MCF 10A (cell line): ENCODE measurements around the gene DBI. TPM values are rescaled to one million over a fixed set of nuclear protein-coding genes. Genes with fewer than 3 reads are reported as not detected.
A peak's percentile ranks its signal among the peaks of the same experiment; 100 is the strongest.

Experiments
- BruUV-seq: library from RNA; stranded (reverse); fragments of 400-500 nt; replicated peaks from 2 replicates; lab custom pipeline; 2021; lab: Mats Ljungman, UMichigan
- CTCF ChIA-PET: fragments of 300-600 bp; sonication (Branson Sonifier 250); formaldehyde crosslinking; extraction: SDS; loops from one replicate; lab custom pipeline; 2021; ENCODE audit warnings: antibody characterized with exemption, inconsistent platforms; lab: Yijun Ruan, JAX
- POLR2A ChIA-PET: fragments of 300-600, 350-650 bp; sonication (Branson Sonifier 250); formaldehyde crosslinking; extraction: SDS; loops from one replicate; lab custom pipeline; 2020; ENCODE audit warnings: antibody characterized with exemption, inconsistent platforms; lab: Yijun Ruan, JAX
- DNase-seq: peaks from one replicate; pipeline ENCODE4 v3.0.0-alpha.2; 2018; ENCODE audit not compliant: unreplicated experiment
- H3K27ac Mint-ChIP-seq: one replicate; pipeline ENCODE4 v1.8.0; 2022; ENCODE audit warnings: mild to moderate bottlenecking, low read depth, mixed read lengths; ENCODE audit not compliant: unreplicated experiment
- H3K27me3 Mint-ChIP-seq: one replicate; pipeline ENCODE4 v1.8.0; 2022; ENCODE audit warnings: mixed read lengths; ENCODE audit not compliant: insufficient read depth, unreplicated experiment
- H3K36me3 Mint-ChIP-seq: one replicate; pipeline ENCODE4 v1.8.0; 2022; ENCODE audit warnings: mild to moderate bottlenecking, moderate library complexity, mixed read lengths; ENCODE audit not compliant: insufficient read depth, unreplicated experiment
- H3K4me1 Mint-ChIP-seq: one replicate; pipeline ENCODE4 v1.8.0; 2022; ENCODE audit warnings: mixed read lengths; ENCODE audit not compliant: insufficient read depth, unreplicated experiment
- H3K4me3 Mint-ChIP-seq: one replicate; pipeline ENCODE4 v1.8.0; 2022; ENCODE audit warnings: mild to moderate bottlenecking, moderate library complexity, mixed read lengths; ENCODE audit not compliant: unreplicated experiment
- H3K9me3 Mint-ChIP-seq: one replicate; pipeline ENCODE4 v1.8.0; 2022; ENCODE audit warnings: mixed read lengths; ENCODE audit not compliant: unreplicated experiment
- intact Hi-C: fragments of 100-400 bp; cut with micrococcal nuclease; formaldehyde crosslinking; loops from 2 replicates; pipeline ENCODE4 v1.14.1; 2022
- total RNA-seq: library from RNA; stranded (reverse); gene quantifications from 2 replicates; pipeline ENCODE4 v1.2.3, GENCODE V29; 2022
- TF ChIP-seq, protein P1 (sequence below): fragments of 200-600 bp; IDR thresholded peaks from one replicate; pipeline ENCODE4 v1.8.0; 2022; ENCODE audit warnings: antibody characterized with exemption, mild to moderate bottlenecking; ENCODE audit not compliant: unreplicated experiment

DBI gene
- total RNA-seq, 1 experiment from 2014 or later: 104 TPM

DNA sequence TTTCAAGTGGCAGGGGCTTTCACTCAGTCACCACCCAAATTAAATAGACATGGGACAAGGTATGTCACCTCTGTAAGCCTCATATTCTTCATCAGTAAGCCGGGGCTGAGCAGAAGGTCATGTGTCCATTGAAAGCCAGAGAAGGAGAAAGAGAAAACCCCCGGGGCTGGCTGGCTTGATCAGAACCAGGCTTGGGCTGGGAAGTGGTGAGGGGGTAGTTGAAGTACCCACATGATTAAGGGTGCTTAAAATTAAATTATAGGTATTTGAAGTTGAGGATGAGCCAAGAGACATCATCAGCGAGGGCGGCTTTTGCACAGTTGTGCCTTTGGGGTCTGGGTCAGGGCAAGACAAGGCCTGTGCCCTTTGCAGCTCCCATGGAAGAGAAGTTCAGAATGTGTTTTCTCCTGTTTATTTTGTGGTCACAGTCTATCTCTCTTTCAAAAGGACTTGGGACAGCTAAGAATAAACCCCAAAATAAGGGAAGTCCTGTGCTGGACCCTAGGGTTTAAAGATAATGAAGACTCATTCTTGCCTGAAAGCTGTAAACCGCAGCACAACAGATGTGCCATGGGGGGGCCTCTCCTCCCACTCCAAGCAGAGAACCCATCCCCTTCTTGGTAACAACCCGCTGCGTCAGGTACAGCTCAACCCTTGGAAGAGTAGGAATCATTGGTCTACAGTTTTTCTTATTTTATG lies 10.7 kb downstream of the DBI start:
- no peaks in the 10 kb centered on the region for H3K4me1 Mint-ChIP-seq
- peaks cover 9% of the 10 kb centered on the region for H3K36me3 Mint-ChIP-seq
- H3K27ac Mint-ChIP-seq: no peak overlapping the region
- POLR2A ChIA-PET: interaction anchor here (0.5 to 1.6 kb wide), 2 partner anchors 10 to 795 kb away, joined by 3 to 8 read pairs; partner anchors contain the start of genes C2orf76 and DBI
- TF ChIP-seq, protein P1, sequence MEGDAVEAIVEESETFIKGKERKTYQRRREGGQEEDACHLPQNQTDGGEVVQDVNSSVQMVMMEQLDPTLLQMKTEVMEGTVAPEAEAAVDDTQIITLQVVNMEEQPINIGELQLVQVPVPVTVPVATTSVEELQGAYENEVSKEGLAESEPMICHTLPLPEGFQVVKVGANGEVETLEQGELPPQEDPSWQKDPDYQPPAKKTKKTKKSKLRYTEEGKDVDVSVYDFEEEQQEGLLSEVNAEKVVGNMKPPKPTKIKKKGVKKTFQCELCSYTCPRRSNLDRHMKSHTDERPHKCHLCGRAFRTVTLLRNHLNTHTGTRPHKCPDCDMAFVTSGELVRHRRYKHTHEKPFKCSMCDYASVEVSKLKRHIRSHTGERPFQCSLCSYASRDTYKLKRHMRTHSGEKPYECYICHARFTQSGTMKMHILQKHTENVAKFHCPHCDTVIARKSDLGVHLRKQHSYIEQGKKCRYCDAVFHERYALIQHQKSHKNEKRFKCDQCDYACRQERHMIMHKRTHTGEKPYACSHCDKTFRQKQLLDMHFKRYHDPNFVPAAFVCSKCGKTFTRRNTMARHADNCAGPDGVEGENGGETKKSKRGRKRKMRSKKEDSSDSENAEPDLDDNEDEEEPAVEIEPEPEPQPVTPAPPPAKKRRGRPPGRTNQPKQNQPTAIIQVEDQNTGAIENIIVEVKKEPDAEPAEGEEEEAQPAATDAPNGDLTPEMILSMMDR: no peak
- H3K27me3 Mint-ChIP-seq: no peaks in the 10 kb centered on the region
- no peaks in the 10 kb centered on the region for H3K9me3 Mint-ChIP-seq
- no peak overlapping the region for H3K4me3 Mint-ChIP-seq
- BruUV-seq: no TSS peak
- no peak for DNase-seq
- CTCF ChIA-PET: interaction anchor here (0.6 to 1.0 kb wide), 2 partner anchors 9 to 936 kb away, joined by 3 to 4 read pairs; no protein-coding TSS in a partner anchor
- intact Hi-C loops: no loop called here

DNA sequence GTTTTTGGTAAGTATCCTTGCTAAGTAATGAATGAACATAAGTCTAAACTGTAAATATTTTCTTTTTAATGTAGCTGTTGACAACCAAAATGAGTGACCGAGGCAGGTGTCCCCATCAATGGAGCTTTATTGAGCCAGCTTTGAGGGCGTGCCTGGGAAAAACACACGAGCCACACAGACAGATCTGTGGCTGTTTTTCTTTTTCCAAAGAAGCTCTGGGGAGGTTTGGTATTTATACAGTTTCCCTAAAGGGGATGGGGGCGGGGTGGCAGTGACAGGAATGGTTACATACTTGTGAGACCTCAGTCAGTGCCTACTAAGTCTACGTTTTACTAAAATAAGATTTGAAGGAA lies 11.2 kb downstream of the DBI start:
- no peak overlapping the region for H3K27ac Mint-ChIP-seq
- TF ChIP-seq, protein P1: no peak
- intact Hi-C loops: no loop called here
- no TSS peak for BruUV-seq
- peaks cover 6% of the 10 kb centered on the region for H3K36me3 Mint-ChIP-seq
- ChIA-PET CTCF (interaction anchor here (0.6 to 1.0 kb wide), 2 partner anchors 9 to 935 kb away, joined by 3 to 4 read pairs; no protein-coding TSS in a partner anchor), POLR2A (interaction anchor here (0.5 to 1.6 kb wide), 2 partner anchors 11 to 795 kb away, joined by 3 to 8 read pairs; partner anchors contain the start of genes C2orf76 and DBI)
- no peaks in the 10 kb centered on the region for H3K9me3 Mint-ChIP-seq
- no peaks in the 10 kb centered on the region for H3K27me3 Mint-ChIP-seq
- DNase-seq: no peak
- no peaks in the 10 kb centered on the region for H3K4me1 Mint-ChIP-seq
- H3K4me3 Mint-ChIP-seq: no peak overlapping the region

DNA sequence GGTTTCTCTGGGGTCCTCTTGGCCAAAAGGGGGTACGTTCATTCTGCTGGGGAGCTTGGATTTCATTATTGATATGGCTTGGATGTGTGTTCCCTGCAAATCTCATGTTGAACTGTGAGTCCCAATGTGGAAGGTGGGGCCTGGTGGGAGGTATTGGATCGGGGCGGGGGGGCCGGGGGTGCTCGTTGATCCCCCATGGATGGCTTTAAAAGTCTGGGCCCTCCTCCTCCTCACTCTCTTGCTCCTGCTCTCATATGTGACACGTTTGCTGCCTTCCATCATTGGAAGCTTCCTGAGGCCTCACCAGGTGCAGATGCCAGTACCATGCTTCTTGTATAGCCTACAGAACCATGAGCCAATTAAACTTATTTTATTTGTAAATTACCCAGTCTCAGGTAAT lies 11.8 kb downstream of the DBI start:
- no peaks in the 10 kb centered on the region for H3K27me3 Mint-ChIP-seq
- H3K27ac Mint-ChIP-seq: no peak overlapping the region
- TF ChIP-seq, protein P1: no peak
- no peak overlapping the region for H3K4me3 Mint-ChIP-seq
- ChIA-PET CTCF (interaction anchor here (0.6 to 0.9 kb wide), 2 partner anchors 49 to 98 kb away, joined by 3 read pairs; no protein-coding TSS in a partner anchor), POLR2A (interaction anchor here (1.6 to 2.1 kb wide), 2 partner anchors 11 to 12 kb away, joined by 8 to 12 read pairs; partner anchors contain the start of genes C2orf76 and DBI)
- intact Hi-C loops: no loop called here
- H3K4me1 Mint-ChIP-seq: no peaks in the 10 kb centered on the region
- no peak for DNase-seq
- peaks cover 6% of the 10 kb centered on the region for H3K36me3 Mint-ChIP-seq
- BruUV-seq: no TSS peak
- H3K9me3 Mint-ChIP-seq: no peaks in the 10 kb centered on the region

DNA sequence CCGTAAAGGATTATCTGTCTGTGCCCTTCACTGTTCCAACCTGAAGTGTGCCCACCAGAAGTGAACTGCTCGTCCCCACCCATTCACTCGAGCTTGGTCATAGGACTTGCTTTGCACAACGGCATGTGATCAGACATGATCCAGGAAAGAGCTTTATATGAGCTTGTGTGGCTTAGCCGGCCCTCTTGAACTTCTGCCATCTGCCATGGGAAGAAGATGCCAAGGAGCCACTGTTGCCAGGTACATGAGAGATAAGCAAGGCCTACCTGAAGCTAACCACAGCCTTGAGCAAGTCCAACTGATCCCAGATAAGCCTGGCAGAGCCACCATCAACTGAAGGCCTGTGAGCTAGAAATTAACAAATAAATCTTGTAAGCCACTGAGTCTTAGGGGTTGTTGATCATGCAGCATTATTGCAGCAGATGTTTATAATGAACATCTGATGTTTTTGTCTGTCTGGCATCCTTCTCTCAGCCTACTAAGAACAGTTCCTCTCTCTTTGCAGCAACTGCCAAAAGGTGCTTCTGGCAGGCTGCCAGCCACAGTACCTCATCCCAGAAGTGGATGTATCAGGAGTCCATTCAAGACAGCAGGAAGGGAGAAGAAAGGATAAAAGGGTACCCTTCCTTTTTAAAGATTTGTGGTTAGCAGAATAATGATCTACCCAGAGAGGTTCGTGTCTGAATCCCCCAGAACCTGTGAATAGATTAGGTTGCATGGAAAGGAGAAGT lies 16.8 kb downstream of the DBI start:
- ChIA-PET CTCF (interaction anchor here (0.6 to 1.8 kb wide), 5 partner anchors 25 to 501 kb away, joined by 3 to 5 read pairs (median 3); no protein-coding TSS in a partner anchor), POLR2A (interaction anchor here (1.2 to 1.3 kb wide), 2 partner anchors 11 to 17 kb away, joined by 3 to 7 read pairs; partner anchors contain the start of genes C2orf76 and DBI)
- peak; percentile 38 for DNase-seq
- no peaks in the 10 kb centered on the region for H3K9me3 Mint-ChIP-seq
- BruUV-seq: no TSS peak
- intact Hi-C loops: no loop called here
- TF ChIP-seq, protein P1: no peak
- H3K27me3 Mint-ChIP-seq: no peaks in the 10 kb centered on the region
- H3K27ac Mint-ChIP-seq: no peak overlapping the region
- H3K36me3 Mint-ChIP-seq: no peaks in the 10 kb centered on the region
- H3K4me3 Mint-ChIP-seq: no peak overlapping the region
- peaks cover 9% of the 10 kb centered on the region for H3K4me1 Mint-ChIP-seq
